HG03280 (cell line): Measurements from ENCODE around the gene HMCN1.

Experiments
- ATAC-seq: cut with Tn5 transposase; IDR thresholded peaks from one replicate; pipeline ENCODE4 v1.9.1; 2021; ENCODE audit warnings: mild to moderate bottlenecking, moderate library complexity; ENCODE audit not compliant: unreplicated experiment

Gene HMCN1

GRCh38 chr1:186002406-186002805 lies 268.2 kb downstream of the HMCN1 start:
- ATAC-seq: no peak

- no peak for ATAC-seq
Observed at GRCh38 chr1:186009039-186009737, 275.0 kb downstream of the HMCN1 start.

GRCh38 chr1:186014370-186015037 lies 280.3 kb downstream of the HMCN1 start:
- no peak for ATAC-seq

- no peak for ATAC-seq
Observed at GRCh38 chr1:186016856-186017255, 282.7 kb downstream of the HMCN1 start.

- ATAC-seq: no peak
Observed at GRCh38 chr1:186022184-186022583, 288.0 kb downstream of the HMCN1 start.

- ATAC-seq: no peak
Observed at GRCh38 chr1:186026946-186027345, 292.8 kb downstream of the HMCN1 start.

GRCh38 chr1:186027621-186028020 lies 293.4 kb downstream of the HMCN1 start:
- ATAC-seq: no peak

GRCh38 chr1:186030453-186030852 lies 296.3 kb downstream of the HMCN1 start:
- ATAC-seq: no peak

GRCh38 chr1:186033847-186034271 lies 299.7 kb downstream of the HMCN1 start:
- no peak for ATAC-seq

- no peak for ATAC-seq
Observed at GRCh38 chr1:186042230-186042629, 308.0 kb downstream of the HMCN1 start.

- ATAC-seq: no peak
Observed at GRCh38 chr1:186043296-186043695, 309.1 kb downstream of the HMCN1 start.

GRCh38 chr1:186044079-186044685 lies 310.0 kb downstream of the HMCN1 start:
- ATAC-seq: no peak

GRCh38 chr1:186046437-186047211 lies 312.4 kb downstream of the HMCN1 start:
- ATAC-seq: no peak

GRCh38 chr1:186050360-186050759 lies 316.2 kb downstream of the HMCN1 start:
- ATAC-seq: no peak

- no peak for ATAC-seq
Observed at GRCh38 chr1:186054003-186054402, 319.8 kb downstream of the HMCN1 start.

- ATAC-seq: no peak
Observed at GRCh38 chr1:186054932-186055331, 320.7 kb downstream of the HMCN1 start.

- no peak for ATAC-seq
Observed at GRCh38 chr1:186055846-186056245, 321.7 kb downstream of the HMCN1 start.

- ATAC-seq: no peak
Observed at GRCh38 chr1:186057086-186057485, 322.9 kb downstream of the HMCN1 start.

- no peak for ATAC-seq
Observed at GRCh38 chr1:186059311-186059710, 325.1 kb downstream of the HMCN1 start.

GRCh38 chr1:186059752-186060151 lies 325.6 kb downstream of the HMCN1 start:
- ATAC-seq: no peak

GRCh38 chr1:186060226-186060625 lies 326.0 kb downstream of the HMCN1 start:
- ATAC-seq: no peak
